Right cardiac atrium (tissue), 5 donors: ENCODE measurements around the gene PDE11A. TPM values are rescaled to one million over a fixed set of nuclear protein-coding genes. Genes with fewer than 3 reads are reported as not detected.

Source experiments
- ATAC-seq, 2 donors: fragments of 200-7000 bp; cut with Tn5 transposase; one replicate each; pipeline versions ENCODE4 v1.8.0 to v1.9.1; 2020; ENCODE audit warnings: moderate library complexity in 2 of 2, mild to moderate bottlenecking in 1 of 2
- DNase-seq, 3 donors: peaks; one replicate each; pipeline ENCODE4 v3.0.0-alpha.2; 2020
- H3K27ac ChIP-seq: one replicate; pipeline ENCODE4 v1.5.1; 2013; ENCODE audit warnings: mild to moderate bottlenecking, low read length, control low read depth, moderate library complexity
- H3K27me3 ChIP-seq: one replicate; pipeline ENCODE4 v1.6.1; 2013; ENCODE audit not compliant: control insufficient read depth, insufficient read depth
- H3K4me1 ChIP-seq: one replicate; pipeline ENCODE4 v1.6.1; 2013; ENCODE audit warnings: low read length; ENCODE audit not compliant: control insufficient read depth, insufficient read depth
- H3K4me3 ChIP-seq: one replicate; pipeline ENCODE4 v1.5.1; 2013; ENCODE audit warnings: low read length, control low read depth
- H3K9me3 ChIP-seq: one replicate; pipeline ENCODE4 v1.6.1; 2013; ENCODE audit warnings: low read length; ENCODE audit not compliant: control insufficient read depth
- WGBS: extraction: QIAGEN DNeasy Blood & Tissue Kit; methylation state at CpG from one replicate; pipeline ENCODE4 v1.1.7; 2013; 5-methylcytosine and 5-hydroxymethylcytosine counted together
- intact Hi-C, 4 donors: fragments of 100-400 bp; cut with DNase I; formaldehyde crosslinking; loops; one replicate each; pipeline versions ENCODE4 v1.11.0 to v1.14.0; 2022 to 2023
- polyA plus RNA-seq: library from polyadenylated mRNA; stranded (reverse); fragments of 200-250 nt; gene quantifications from one replicate; pipeline ENCODE4 v1.2.3, GENCODE V29; 2013
- total RNA-seq, 4 donors: library from RNA; stranded (reverse); fragmentation: NEBNext Ultra II Directional; extraction: Animal tissue kit (Norgen Biotek cat#: 25700); gene quantifications; one replicate each; pipeline ENCODE4 v1.2.1, GENCODE V29; 2021
- donor health status: healthy with polysubstance abuse.
- donor health status: DM: no; HTN: yes; CAD: no.
- donor health status: DM: no; HTN: no; CAD: no.
- donor health status: DM: no; HTN: yes; CAD: no; lungs with severe emphysema.
- donor health status: DM: yes; HTN: yes; CAD: no.

PDE11A gene
- total and polyA plus RNA-seq, 5 donors, result 0.08 to 0.63 (median 0.18) TPM

GRCh38 chr2:177617849-177618248 is 454.7 kb downstream of the PDE11A start:
- ATAC-seq, result no peak
- Histone ChIP-seq H3K27ac (no peak overlapping the region), H3K4me1 (no peaks in the 10 kb centered on the region), H3K4me3 (peak overlapping the region; percentile 69), H3K27me3 (no peaks in the 10 kb centered on the region), H3K9me3 (no peaks in the 10 kb centered on the region)
- DNase-seq, result peak in 1 of 3 donors; percentile 49
- intact Hi-C loops, result loop anchor here in 1 of 4 donors (10.0 kb wide), 2 partner anchors 133 to 283 kb away; no protein-coding TSS in a partner anchor
- WGBS, result 90% methylated on average over 9 of the region's 9 CpGs

- H3K4me1 ChIP-seq, result no peaks in the 10 kb centered on the region
- intact Hi-C loops, result loop anchor here in 1 of 4 donors (10.0 kb wide), 2 partner anchors 132 to 282 kb away; no protein-coding TSS in a partner anchor
Measured at GRCh38 chr2:177616731-177617130, 455.8 kb downstream of the PDE11A start.

GRCh38 chr2:177616066-177616465 is 456.5 kb downstream of the PDE11A start:
- no peaks in the 10 kb centered on the region for H3K27me3 ChIP-seq
- ATAC-seq (no peak), DNase-seq (no peak)
- no peak overlapping the region for H3K4me3 ChIP-seq
- H3K4me1 ChIP-seq, result no peaks in the 10 kb centered on the region
- no peak overlapping the region for H3K27ac ChIP-seq
- intact Hi-C loops, result loop anchor here in 1 of 4 donors (10.0 kb wide), 2 partner anchors 131 to 281 kb away; no protein-coding TSS in a partner anchor
- WGBS, result 89% methylated on average over 4 of the region's 4 CpGs
- no peaks in the 10 kb centered on the region for H3K9me3 ChIP-seq

More at GRCh38 chr2:177616731-177617130, 455.8 kb downstream of the PDE11A start:
- no peaks in the 10 kb centered on the region for H3K9me3 ChIP-seq
- ATAC-seq (no peak), DNase-seq (no peak)
- H3K27ac ChIP-seq, result no peak overlapping the region
- WGBS, result 53% methylated on average over 3 of the region's 3 CpGs
- no peak overlapping the region for H3K4me3 ChIP-seq
- no peaks in the 10 kb centered on the region for H3K27me3 ChIP-seq

GRCh38 chr2:177612659-177613058 is 459.9 kb downstream of the PDE11A start:
- DNase-seq (no peak), ATAC-seq (no peak)
- Histone ChIP-seq H3K4me1 (no peaks in the 10 kb centered on the region), H3K9me3 (no peaks in the 10 kb centered on the region), H3K27me3 (no peaks in the 10 kb centered on the region), H3K4me3 (no peak overlapping the region), H3K27ac (no peak overlapping the region)
- 79% methylated on average over 4 of the region's 4 CpGs for WGBS
- intact Hi-C loops, result loop anchor here in 1 of 4 donors (10.0 kb wide), 2 partner anchors 128 to 278 kb away; no protein-coding TSS in a partner anchor

GRCh38 chr2:177611310-177611886 is 461.2 kb downstream of the PDE11A start:
- intact Hi-C loops, result loop anchor here in 1 of 4 donors (10.0 kb wide), 2 partner anchors 127 to 277 kb away; no protein-coding TSS in a partner anchor
- H3K27ac ChIP-seq, result no peak overlapping the region
- H3K9me3 ChIP-seq, result no peaks in the 10 kb centered on the region
- no peak for ATAC-seq
- no peak overlapping the region for H3K4me3 ChIP-seq
- no peak for DNase-seq
- no peaks in the 10 kb centered on the region for H3K27me3 ChIP-seq
- H3K4me1 ChIP-seq, result no peaks in the 10 kb centered on the region
- WGBS, result 78% methylated on average over 6 of the region's 6 CpGs

GRCh38 chr2:177610813-177611212 is 461.8 kb downstream of the PDE11A start:
- intact Hi-C loops, result loop anchor here in 1 of 4 donors (10.0 kb wide), 2 partner anchors 126 to 276 kb away; no protein-coding TSS in a partner anchor
- no peaks in the 10 kb centered on the region for H3K9me3 ChIP-seq
- H3K27ac ChIP-seq, result no peak overlapping the region
- no peak overlapping the region for H3K4me3 ChIP-seq
- ATAC-seq, result no peak
- 96% methylated on average over 1 of the region's 1 CpG for WGBS
- no peaks in the 10 kb centered on the region for H3K4me1 ChIP-seq
- DNase-seq, result no peak
- no peaks in the 10 kb centered on the region for H3K27me3 ChIP-seq

GRCh38 chr2:177606636-177607035 is 465.9 kb downstream of the PDE11A start:
- H3K27ac ChIP-seq, result no peak overlapping the region
- no peaks in the 10 kb centered on the region for H3K9me3 ChIP-seq
- ATAC-seq, result no peak
- WGBS, result 57% methylated on average over 7 of the region's 7 CpGs
- no peak for DNase-seq
- H3K4me1 ChIP-seq, result no peaks in the 10 kb centered on the region
- H3K27me3 ChIP-seq, result no peaks in the 10 kb centered on the region
- no peak overlapping the region for H3K4me3 ChIP-seq
- intact Hi-C loops, result no loop called here

- 31% methylated on average over 3 of the region's 3 CpGs for WGBS
- no peak overlapping the region for H3K4me3 ChIP-seq
- no peaks in the 10 kb centered on the region for H3K9me3 ChIP-seq
- peak overlapping the region; percentile 62 for H3K27ac ChIP-seq
- DNase-seq (no peak), ATAC-seq (peak; percentile 76 to 77)
- H3K27me3 ChIP-seq, result no peaks in the 10 kb centered on the region
- no peaks in the 10 kb centered on the region for H3K4me1 ChIP-seq
- intact Hi-C loops, result no loop called here
Measured at GRCh38 chr2:177604271-177605065, 468.1 kb downstream of the PDE11A start.

GRCh38 chr2:177603768-177604167 is 468.8 kb downstream of the PDE11A start:
- Histone ChIP-seq H3K4me1 (peaks cover 4% of the 10 kb centered on the region), H3K27me3 (no peaks in the 10 kb centered on the region), H3K27ac (no peak overlapping the region), H3K9me3 (no peaks in the 10 kb centered on the region), H3K4me3 (no peak overlapping the region)
- no peak for DNase-seq
- no peak for ATAC-seq
- whole genome bisulfite sequencing, result 76% methylated on average over 3 of the region's 3 CpGs
- intact Hi-C loops, result no loop called here

GRCh38 chr2:177603181-177603580 is 469.4 kb downstream of the PDE11A start:
- H3K27me3 ChIP-seq, result no peaks in the 10 kb centered on the region
- no peak overlapping the region for H3K4me3 ChIP-seq
- H3K4me1 ChIP-seq, result peaks cover 5% of the 10 kb centered on the region
- no peak overlapping the region for H3K27ac ChIP-seq
- DNase-seq (no peak), ATAC-seq (no peak)
- intact Hi-C loops, result no loop called here
- 73% methylated on average over 5 of the region's 5 CpGs for WGBS
- H3K9me3 ChIP-seq, result no peaks in the 10 kb centered on the region

GRCh38 chr2:177602611-177603164 is 469.9 kb downstream of the PDE11A start:
- Histone ChIP-seq H3K27ac (no peak overlapping the region), H3K9me3 (no peaks in the 10 kb centered on the region), H3K27me3 (no peaks in the 10 kb centered on the region), H3K4me1 (peaks cover 5% of the 10 kb centered on the region), H3K4me3 (no peak overlapping the region)
- DNase-seq (no peak), ATAC-seq (no peak)
- intact Hi-C loops, result no loop called here
- 59% methylated on average over 2 of the region's 2 CpGs for WGBS
